ENCODE data around the gene KCNQ5.
A peak's percentile ranks its signal among the peaks of the same experiment; 100 is the strongest.

Gene KCNQ5

GRCh38 chr6:72755752-72756151 lies 133.9 kb downstream of the KCNQ5 start:
- DNase-seq: no peak

GRCh38 chr6:72757048-72757447 lies 135.2 kb downstream of the KCNQ5 start:
- DNase-seq: no peak

GRCh38 chr6:72757926-72758325 lies 136.1 kb downstream of the KCNQ5 start:
- no peak for DNase-seq

- no peak for DNase-seq
Observed at GRCh38 chr6:72758901-72759300, 137.0 kb downstream of the KCNQ5 start.

- DNase-seq: peak; percentile 18
Observed at GRCh38 chr6:72760114-72760793, 138.4 kb downstream of the KCNQ5 start.

GRCh38 chr6:72761761-72762160 lies 139.9 kb downstream of the KCNQ5 start:
- DNase-seq: no peak

- DNase-seq: no peak
Observed at GRCh38 chr6:72769459-72770125, 147.7 kb downstream of the KCNQ5 start.

- no peak for DNase-seq
Observed at GRCh38 chr6:72770959-72771358, 149.1 kb downstream of the KCNQ5 start.

- peak; percentile 12 for DNase-seq
Observed at GRCh38 chr6:72776456-72776855, 154.6 kb downstream of the KCNQ5 start.

- DNase-seq: no peak
Observed at GRCh38 chr6:72781624-72782023, 159.8 kb downstream of the KCNQ5 start.

- no peak for DNase-seq
Observed at GRCh38 chr6:72783035-72783434, 161.2 kb downstream of the KCNQ5 start.

- no peak for DNase-seq
Observed at GRCh38 chr6:72783666-72784065, 161.8 kb downstream of the KCNQ5 start.

- no peak for DNase-seq
Observed at GRCh38 chr6:72784071-72784470, 162.2 kb downstream of the KCNQ5 start.

- DNase-seq: no peak
Observed at GRCh38 chr6:72784581-72784980, 162.7 kb downstream of the KCNQ5 start.

- DNase-seq: peak; percentile 87
Observed at GRCh38 chr6:72787391-72788031, 165.6 kb downstream of the KCNQ5 start.

GRCh38 chr6:72788188-72788587 lies 166.3 kb downstream of the KCNQ5 start:
- DNase-seq: peak; percentile 82

GRCh38 chr6:72789145-72789544 lies 167.3 kb downstream of the KCNQ5 start:
- no peak for DNase-seq

GRCh38 chr6:72792692-72793091 lies 170.8 kb downstream of the KCNQ5 start:
- no peak for DNase-seq

- DNase-seq: no peak
Observed at GRCh38 chr6:72793641-72794395, 172.0 kb downstream of the KCNQ5 start.

- DNase-seq: no peak
Observed at GRCh38 chr6:72798196-72798595, 176.3 kb downstream of the KCNQ5 start.

GRCh38 chr6:72809746-72810379 lies 188.0 kb downstream of the KCNQ5 start:
- no peak for DNase-seq

- no peak for DNase-seq
Observed at GRCh38 chr6:72810571-72811280, 188.9 kb downstream of the KCNQ5 start.
